MG63 (cell line): ENCODE data around the gene PABPC1L. TPM values are rescaled to one million over a fixed set of nuclear protein-coding genes. Genes with fewer than 3 reads are reported as not detected.

ENCODE experiments used
- DNase-seq: peaks from one replicate; pipeline ENCODE4 v3.0.0-alpha.2; 2020
- H3K27me3 ChIP-seq: fragments of 250-450 bp; sonication (Bioruptor Pico); 2 replicates; pipeline ENCODE4 v1.5.1; 2020; ENCODE audit warnings: mild to moderate bottlenecking, moderate library complexity
- H3K36me3 ChIP-seq: fragments of 250-450 bp; sonication (Bioruptor Pico); 2 replicates; pipeline ENCODE4 v1.5.1; 2020; ENCODE audit warnings: mild to moderate bottlenecking, moderate library complexity
- H3K4me3 ChIP-seq: fragments of 250-450 bp; sonication (Bioruptor Pico); 2 replicates; pipeline ENCODE4 v1.5.1; 2020; ENCODE audit warnings: mild to moderate bottlenecking, moderate library complexity
- H3K9me3 ChIP-seq: fragments of 250-450 bp; sonication (Bioruptor Pico); 2 replicates; pipeline ENCODE4 v1.5.1; 2020; ENCODE audit warnings: mild to moderate bottlenecking, moderate library complexity
- total RNA-seq: library from RNA; depleted of rRNA; stranded (reverse); fragments of >200 nt; shearing (Covaris generic); gene quantifications from 2 replicates; pipeline ENCODE4 v1.2.3, GENCODE V29; 2014; ENCODE audit warnings: low replicate concordance; rRNA removed

The PABPC1L gene
- total RNA-seq, 1 experiment from 2014 or later = 9.1 TPM

DNA sequence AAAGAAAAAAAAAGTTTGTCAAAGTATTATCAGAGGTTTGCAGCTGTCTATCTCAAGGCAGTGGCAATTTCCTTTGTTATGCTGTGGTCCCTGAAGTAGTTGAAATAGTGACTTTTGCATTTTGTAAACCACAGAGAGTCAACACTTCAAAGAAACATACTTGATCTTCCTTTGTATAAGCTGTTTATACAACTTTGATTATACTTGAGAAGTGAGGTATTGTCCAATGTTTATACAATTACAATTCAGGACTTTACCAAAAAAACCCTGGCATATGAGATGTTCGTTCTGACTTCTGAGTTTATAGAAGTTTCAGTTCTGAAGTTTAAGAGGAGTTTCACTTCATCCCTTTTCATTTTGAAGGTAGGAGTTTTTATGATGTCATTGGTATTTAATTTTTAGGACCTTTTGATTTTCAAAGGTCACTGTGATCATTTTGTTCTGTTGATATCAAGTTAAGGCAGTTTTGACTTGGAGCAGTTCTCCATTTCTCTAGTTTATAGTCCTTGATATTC lies 60.4 kb downstream of the PABPC1L start:
- Histone ChIP-seq H3K27me3 (no peaks in the 10 kb centered on the region), H3K36me3 (peaks cover 34% of the 10 kb centered on the region), H3K4me3 (no peak overlapping the region), H3K9me3 (no peaks in the 10 kb centered on the region)
- DNase-seq = no peak

DNA sequence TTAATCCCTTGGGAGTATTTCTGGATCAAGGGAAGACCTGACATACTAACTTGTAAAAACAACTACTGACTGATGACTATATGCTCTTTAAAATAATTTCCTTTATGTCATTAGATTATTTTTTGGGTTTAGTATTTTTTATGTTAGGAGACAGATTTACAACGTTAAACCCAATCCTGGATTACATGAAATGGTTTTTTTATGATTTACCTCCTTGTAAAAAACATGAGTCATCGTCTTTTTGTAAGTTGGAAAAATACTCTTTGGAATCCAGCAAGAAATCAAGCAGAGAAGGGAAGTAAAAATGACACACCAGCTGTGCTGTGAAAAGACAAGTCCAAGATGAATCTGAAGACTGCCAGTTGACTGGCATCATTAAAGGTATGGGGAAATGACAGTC lies 63.2 kb downstream of the PABPC1L start:
- H3K4me3 ChIP-seq = no peak overlapping the region
- H3K36me3 ChIP-seq = peaks cover 46% of the 10 kb centered on the region
- no peak for DNase-seq
- no peaks in the 10 kb centered on the region for H3K27me3 ChIP-seq
- H3K9me3 ChIP-seq = no peaks in the 10 kb centered on the region

- Histone ChIP-seq H3K27me3 (no peaks in the 10 kb centered on the region), H3K9me3 (no peaks in the 10 kb centered on the region), H3K4me3 (no peak overlapping the region), H3K36me3 (peaks cover 65% of the 10 kb centered on the region)
- DNase-seq = no peak
These were observed 66.8 kb downstream of the PABPC1L start for GRCh38 chr20:44976698-44977097.

- Histone ChIP-seq H3K27me3 (no peaks in the 10 kb centered on the region), H3K9me3 (no peaks in the 10 kb centered on the region), H3K36me3 (peaks cover 59% of the 10 kb centered on the region), H3K4me3 (no peak overlapping the region)
- no peak for DNase-seq
These were observed 69.3 kb downstream of the PABPC1L start for GRCh38 chr20:44979090-44979621.

DNA sequence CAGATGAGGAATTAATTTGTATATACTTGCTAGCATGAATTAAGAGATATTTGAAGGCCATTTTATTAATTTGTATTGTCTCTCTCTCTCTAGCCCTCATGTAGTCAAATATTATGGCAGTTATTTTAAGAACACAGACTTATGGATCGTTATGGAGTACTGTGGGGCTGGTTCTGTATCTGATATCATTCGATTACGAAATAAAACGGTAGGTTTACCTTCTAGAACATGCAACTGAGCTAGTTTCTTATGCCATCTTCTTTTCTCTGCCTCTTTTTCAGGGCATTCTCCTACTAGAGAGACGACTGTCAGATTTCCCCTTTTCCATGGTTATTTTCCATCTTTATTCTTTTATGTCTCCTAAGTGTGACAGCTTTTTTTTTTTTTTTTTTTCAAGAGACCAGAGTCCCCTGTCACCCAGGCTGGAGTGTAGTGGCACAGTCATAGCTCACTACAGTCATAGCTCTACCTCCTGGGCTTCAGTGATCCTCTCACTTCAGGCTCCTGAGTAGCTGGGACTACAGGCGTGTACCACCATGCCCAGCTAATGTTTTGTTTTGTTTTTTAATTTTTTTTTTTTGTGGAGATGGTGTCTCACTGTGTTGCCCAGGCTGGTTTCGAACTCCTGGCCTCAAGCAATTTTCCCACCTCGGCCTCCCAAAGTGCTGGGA lies 72.0 kb downstream of the PABPC1L start:
- H3K9me3 ChIP-seq = no peaks in the 10 kb centered on the region
- H3K27me3 ChIP-seq = no peaks in the 10 kb centered on the region
- H3K4me3 ChIP-seq = no peak overlapping the region
- DNase-seq = no peak
- H3K36me3 ChIP-seq = peaks cover 60% of the 10 kb centered on the region

DNA sequence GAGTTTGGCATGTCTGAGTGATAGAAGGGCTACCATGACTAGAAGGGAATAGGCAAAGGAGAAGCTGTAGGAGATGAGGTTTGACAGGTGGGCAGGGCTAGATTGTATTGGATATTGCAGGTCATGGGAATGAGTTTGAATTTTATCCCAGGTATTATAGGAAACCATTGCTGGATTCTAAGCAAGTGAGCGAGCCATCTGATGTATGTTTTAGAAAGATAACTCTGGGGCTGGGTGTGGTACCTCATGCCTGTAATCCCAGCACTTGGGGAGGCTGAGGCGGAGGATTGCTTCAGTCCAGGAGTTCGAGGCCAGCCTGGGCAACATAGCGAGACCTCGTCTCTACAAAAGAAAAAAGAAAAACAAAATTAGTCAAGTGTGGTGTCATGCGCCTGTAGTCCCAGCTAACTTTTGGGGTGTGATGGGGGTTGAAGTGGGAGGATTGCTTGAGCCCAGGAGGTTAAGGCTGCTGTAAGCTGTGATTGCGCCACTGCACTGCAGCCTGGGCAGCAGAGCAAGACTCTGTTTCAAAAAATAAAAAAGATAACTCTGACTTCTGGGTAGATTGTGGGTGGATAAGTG lies 73.3 kb downstream of the PABPC1L start:
- H3K9me3 ChIP-seq = no peaks in the 10 kb centered on the region
- no peaks in the 10 kb centered on the region for H3K27me3 ChIP-seq
- H3K4me3 ChIP-seq = no peak overlapping the region
- DNase-seq = no peak
- peaks cover 60% of the 10 kb centered on the region for H3K36me3 ChIP-seq

- Histone ChIP-seq H3K27me3 (no peaks in the 10 kb centered on the region), H3K9me3 (no peaks in the 10 kb centered on the region), H3K4me3 (no peak overlapping the region), H3K36me3 (peaks cover 36% of the 10 kb centered on the region)
- no peak for DNase-seq
These were observed 78.8 kb downstream of the PABPC1L start for GRCh38 chr20:44988631-44989171.

Other genes with a start within 250 kb of the PABPC1L start
- gene CCN5, start 194.7 kb upstream of the PABPC1L start, total RNA-seq = 0.07 TPM in 1 of 2 replicates, not detected in the other
- not detected in 2 replicates for gene KCNK15, start 164.2 kb upstream of the PABPC1L start, total RNA-seq
- 0.39 and 2.9 TPM in 2 replicates for gene RIMS4, start 99.5 kb upstream of the PABPC1L start, total RNA-seq
- gene YWHAB, start 24.4 kb upstream of the PABPC1L start, total RNA-seq = 118 and 125 TPM in 2 replicates
- gene TOMM34, start 50.3 kb downstream of the PABPC1L start, total RNA-seq = 63.9 and 75.9 TPM in 2 replicates
- 9.8 and 15.7 TPM in 2 replicates for gene STK4, start 56.5 kb downstream of the PABPC1L start, total RNA-seq
- 0.05 and 0.30 TPM in 2 replicates for gene KCNS1, start 191.1 kb downstream of the PABPC1L start, total RNA-seq
- not detected in 2 replicates for gene WFDC5, start 205.1 kb downstream of the PABPC1L start, total RNA-seq
- gene WFDC12, start 214.4 kb downstream of the PABPC1L start, total RNA-seq = not detected in 2 replicates